Measurements from ENCODE around the gene GMPR.

The GMPR gene

GRCh38 chr6:16319813-16320532, 81.6 kb downstream of the GMPR start:
- Histone ChIP-seq H3K27me3 (ENCODE audit: insufficient read depth, low read length) (no peaks in the 10 kb centered on the region), H3K79me2 (ENCODE audit: control insufficient read depth, insufficient read depth, low read length, unreplicated experiment) (no peaks in the 10 kb centered on the region), H3K4me1 (ENCODE audit: control insufficient read depth, insufficient read depth, low read length, unreplicated experiment) (peaks cover 46% of the 10 kb centered on the region), H2AFZ (ENCODE audit: low read length, unreplicated experiment) (no peak overlapping the region), H3K4me3 (ENCODE audit: low read depth, low read length) (peak overlapping the region; percentile 59), H3K27ac (ENCODE audit: low read depth, low read length) (peak overlapping the region; percentile 84), H3K36me3 (ENCODE audit: insufficient read depth, low read length) (no peaks in the 10 kb centered on the region)

GRCh38 chr6:16320533-16321340, 82.3 kb downstream of the GMPR start:
- Histone ChIP-seq H3K4me1 (ENCODE audit: control insufficient read depth, insufficient read depth, low read length, unreplicated experiment) (peaks cover 46% of the 10 kb centered on the region), H3K27me3 (ENCODE audit: insufficient read depth, low read length) (no peaks in the 10 kb centered on the region), H3K27ac (ENCODE audit: low read depth, low read length) (peak overlapping the region; percentile 84), H3K79me2 (ENCODE audit: control insufficient read depth, insufficient read depth, low read length, unreplicated experiment) (no peaks in the 10 kb centered on the region), H3K4me3 (ENCODE audit: low read depth, low read length) (peak overlapping the region; percentile 59), H2AFZ (ENCODE audit: low read length, unreplicated experiment) (no peak overlapping the region), H3K36me3 (ENCODE audit: insufficient read depth, low read length) (no peaks in the 10 kb centered on the region)

GRCh38 chr6:16321341-16321710, 82.9 kb downstream of the GMPR start:
- Histone ChIP-seq H3K27ac (ENCODE audit: low read depth, low read length) (no peak overlapping the region), H2AFZ (ENCODE audit: low read length, unreplicated experiment) (no peak overlapping the region), H3K4me3 (ENCODE audit: low read depth, low read length) (no peak overlapping the region), H3K79me2 (ENCODE audit: control insufficient read depth, insufficient read depth, low read length, unreplicated experiment) (no peaks in the 10 kb centered on the region), H3K4me1 (ENCODE audit: control insufficient read depth, insufficient read depth, low read length, unreplicated experiment) (peaks cover 46% of the 10 kb centered on the region), H3K36me3 (ENCODE audit: insufficient read depth, low read length) (peaks cover under 1% of the 10 kb centered on the region; the same call in 1 of the 2 replicates), H3K27me3 (ENCODE audit: insufficient read depth, low read length) (no peaks in the 10 kb centered on the region)

- Histone ChIP-seq H2AFZ (ENCODE audit: low read length, unreplicated experiment) (no peak overlapping the region), H3K79me2 (ENCODE audit: control insufficient read depth, insufficient read depth, low read length, unreplicated experiment) (no peaks in the 10 kb centered on the region), H3K27me3 (ENCODE audit: insufficient read depth, low read length) (no peaks in the 10 kb centered on the region), H3K4me1 (ENCODE audit: control insufficient read depth, insufficient read depth, low read length, unreplicated experiment) (peaks cover 45% of the 10 kb centered on the region), H3K27ac (ENCODE audit: low read depth, low read length) (no peak overlapping the region), H3K4me3 (ENCODE audit: low read depth, low read length) (no peak overlapping the region), H3K36me3 (ENCODE audit: insufficient read depth, low read length) (peaks cover 3% of the 10 kb centered on the region; the same call in 1 of the 2 replicates)
These were observed 83.4 kb downstream of the GMPR start for GRCh38 chr6:16321826-16322225.

GRCh38 chr6:16322666-16323312, 84.4 kb downstream of the GMPR start:
- no peak overlapping the region for H2AFZ ChIP-seq (ENCODE audit: low read length, unreplicated experiment)
- no peak overlapping the region for H3K4me3 ChIP-seq (ENCODE audit: low read depth, low read length)
- no peaks in the 10 kb centered on the region for H3K27me3 ChIP-seq (ENCODE audit: insufficient read depth, low read length)
- no peak overlapping the region for H3K27ac ChIP-seq (ENCODE audit: low read depth, low read length)
- H3K79me2 ChIP-seq (ENCODE audit: control insufficient read depth, insufficient read depth, low read length, unreplicated experiment) = no peaks in the 10 kb centered on the region
- H3K4me1 ChIP-seq (ENCODE audit: control insufficient read depth, insufficient read depth, low read length, unreplicated experiment) = peaks cover 35% of the 10 kb centered on the region
- H3K36me3 ChIP-seq (ENCODE audit: insufficient read depth, low read length) = peaks cover 3% of the 10 kb centered on the region; the same call in 1 of the 2 replicates

- peaks cover 21% of the 10 kb centered on the region for H3K4me1 ChIP-seq (ENCODE audit: control insufficient read depth, insufficient read depth, low read length, unreplicated experiment)
- H3K4me3 ChIP-seq (ENCODE audit: low read depth, low read length) = no peak overlapping the region
- no peak overlapping the region for H2AFZ ChIP-seq (ENCODE audit: low read length, unreplicated experiment)
- H3K79me2 ChIP-seq (ENCODE audit: control insufficient read depth, insufficient read depth, low read length, unreplicated experiment) = no peaks in the 10 kb centered on the region
- no peak overlapping the region for H3K27ac ChIP-seq (ENCODE audit: low read depth, low read length)
- no peaks in the 10 kb centered on the region for H3K27me3 ChIP-seq (ENCODE audit: insufficient read depth, low read length)
- peaks cover 3% of the 10 kb centered on the region; the same call in 1 of the 2 replicates for H3K36me3 ChIP-seq (ENCODE audit: insufficient read depth, low read length)
These were observed 85.8 kb downstream of the GMPR start for GRCh38 chr6:16324184-16324583.

- Histone ChIP-seq H3K27ac (ENCODE audit: low read depth, low read length) (no peak overlapping the region), H2AFZ (ENCODE audit: low read length, unreplicated experiment) (no peak overlapping the region), H3K4me1 (ENCODE audit: control insufficient read depth, insufficient read depth, low read length, unreplicated experiment) (peaks cover 16% of the 10 kb centered on the region)
These were observed 86.3 kb downstream of the GMPR start for GRCh38 chr6:16324606-16325225.

GRCh38 chr6:16326531-16326930, 88.1 kb downstream of the GMPR start:
- H3K4me3 ChIP-seq (ENCODE audit: low read depth, low read length) = no peak overlapping the region
- no peak overlapping the region for H2AFZ ChIP-seq (ENCODE audit: low read length, unreplicated experiment)
- no peaks in the 10 kb centered on the region for H3K27me3 ChIP-seq (ENCODE audit: insufficient read depth, low read length)
- no peak overlapping the region for H3K27ac ChIP-seq (ENCODE audit: low read depth, low read length)
- H3K79me2 ChIP-seq (ENCODE audit: control insufficient read depth, insufficient read depth, low read length, unreplicated experiment) = no peaks in the 10 kb centered on the region
- H3K4me1 ChIP-seq (ENCODE audit: control insufficient read depth, insufficient read depth, low read length, unreplicated experiment) = peaks cover 2% of the 10 kb centered on the region
- H3K36me3 ChIP-seq (ENCODE audit: insufficient read depth, low read length) = peaks cover 3% of the 10 kb centered on the region; the same call in 1 of the 2 replicates

More at GRCh38 chr6:16324606-16325225, 86.3 kb downstream of the GMPR start:
- Histone ChIP-seq H3K36me3 (ENCODE audit: insufficient read depth, low read length) (peaks cover 3% of the 10 kb centered on the region; the same call in 1 of the 2 replicates), H3K79me2 (ENCODE audit: control insufficient read depth, insufficient read depth, low read length, unreplicated experiment) (no peaks in the 10 kb centered on the region), H3K27me3 (ENCODE audit: insufficient read depth, low read length) (no peaks in the 10 kb centered on the region), H3K4me3 (ENCODE audit: low read depth, low read length) (no peak overlapping the region)

GRCh38 chr6:16326971-16327776, 88.8 kb downstream of the GMPR start:
- Histone ChIP-seq H3K36me3 (ENCODE audit: insufficient read depth, low read length) (peaks cover 3% of the 10 kb centered on the region; the same call in 1 of the 2 replicates), H3K4me1 (ENCODE audit: control insufficient read depth, insufficient read depth, low read length, unreplicated experiment) (peaks cover 7% of the 10 kb centered on the region), H3K4me3 (ENCODE audit: low read depth, low read length) (no peak overlapping the region), H3K79me2 (ENCODE audit: control insufficient read depth, insufficient read depth, low read length, unreplicated experiment) (no peaks in the 10 kb centered on the region), H3K27me3 (ENCODE audit: insufficient read depth, low read length) (no peaks in the 10 kb centered on the region), H2AFZ (ENCODE audit: low read length, unreplicated experiment) (no peak overlapping the region), H3K27ac (ENCODE audit: low read depth, low read length) (no peak overlapping the region)
